Gastroesophageal sphincter (tissue), 4 donors: ENCODE measurements around the gene TMEM181. TPM values are rescaled to one million over a fixed set of nuclear protein-coding genes. Genes with fewer than 3 reads are reported as not detected.

ENCODE experiments used
- ATAC-seq: fragments of 150-250 bp; one replicate; pipeline ENCODE4 v1.9.1; 2016; ENCODE audit warnings: mild to moderate bottlenecking, moderate library complexity
- H3K27ac ChIP-seq, 4 donors: fragments of 200-600 bp; sonication (generic) in 3 of 4; 1 replicate in 3 of 4; 2 replicates in 1 of 4; pipeline ENCODE4 v1.5.1; 2016 to 2019
- H3K27me3 ChIP-seq: fragments of 200-600 bp; sonication (generic); one replicate; pipeline ENCODE4 v1.5.1; 2019
- H3K36me3 ChIP-seq, 2 donors: fragments of 200-600 bp; sonication (generic); one replicate each; pipeline ENCODE4 v1.5.1; 2019; ENCODE audit warnings: control low read depth in 1 of 2
- H3K4me1 ChIP-seq, 3 donors: fragments of 200-600 bp; sonication (generic); 1 replicate in 2 of 3; 2 replicates in 1 of 3; pipeline ENCODE4 v1.5.1; 2016 to 2019; ENCODE audit warnings: control low read depth in 2 of 3
- H3K4me3 ChIP-seq, 2 donors: fragments of 200-600 bp; sonication (generic); one replicate each; pipeline ENCODE4 v1.5.1; 2019; ENCODE audit warnings: mild to moderate bottlenecking in 1 of 2, moderate library complexity in 1 of 2
- H3K9me3 ChIP-seq, 3 donors: fragments of 200-600 bp; sonication (generic); one replicate each; pipeline ENCODE4 v1.5.1; 2017 to 2019; ENCODE audit warnings: control low read depth in 2 of 3
- EP300 ChIP-seq: sonication (generic); formaldehyde crosslinking; IDR thresholded peaks from one replicate; pipeline ENCODE4 v1.6.1; 2017; ENCODE audit warnings: antibody characterized with exemption, mild to moderate bottlenecking
- POLR2A ChIP-seq, 2 donors: fragments of 450-650 bp; IDR thresholded peaks; one replicate each; pipeline ENCODE4 v1.6.1; 2017; ENCODE audit warnings: antibody characterized with exemption in 2 of 2, mild to moderate bottlenecking in 2 of 2, moderate library complexity in 1 of 2
- POLR2AphosphoS5 ChIP-seq: sonication (generic); formaldehyde crosslinking; IDR thresholded peaks from one replicate; pipeline ENCODE4 v1.6.1; 2017; ENCODE audit warnings: antibody characterized with exemption
- WGBS, 2 donors: methylation state at CpG; one replicate each; pipeline ENCODE4 v1.1.5; 2018; ENCODE audit warnings: low coverage in 1 of 2; 5-methylcytosine and 5-hydroxymethylcytosine counted together
- total RNA-seq, 4 donors: library from RNA; depleted of rRNA; stranded (reverse); fragments of >200 nt; gene quantifications; one replicate each; pipeline ENCODE4 v1.1.0, GENCODE V29; 2016
- TF ChIP-seq, protein P1 (sequence below), 4 experiments: fragments of 200-600 bp in 2 of 4; fragments of 450-650 bp in 2 of 4; sonication (generic) in 1 of 4; IDR thresholded peaks; one replicate each; pipeline ENCODE4 v1.5.1; 2017 to 2019; ENCODE audit warnings: antibody characterized with exemption in 4 of 4, mild to moderate bottlenecking in 2 of 4, moderate library complexity in 2 of 4

Gene TMEM181
- total RNA-seq, 4 donors from 2014 or later, result 26.8 to 38.3 (median 29.3) TPM

GRCh38 chr6:158606935-158607334 is 47.0 kb downstream of the TMEM181 start:
- WGBS, 2 donors, result 92 to 95% methylated on average over 4 to 6 of the region's 7 CpGs
- Histone ChIP-seq H3K27me3 (no peaks in the 10 kb centered on the region), H3K4me3 (no peak overlapping the region), H3K9me3 (no peaks in the 10 kb centered on the region), H3K27ac (no peak overlapping the region), H3K4me1 (no peaks in the 10 kb centered on the region), H3K36me3 (peaks cover 0 to 74% of the 10 kb centered on the region in 2 donors)
- TF ChIP-seq POLR2A (IDR thresholded peaks at IDR 0.05) (no peak), EP300 (no peak), POLR2AphosphoS5 (no peak)
- TF ChIP-seq, protein P1, sequence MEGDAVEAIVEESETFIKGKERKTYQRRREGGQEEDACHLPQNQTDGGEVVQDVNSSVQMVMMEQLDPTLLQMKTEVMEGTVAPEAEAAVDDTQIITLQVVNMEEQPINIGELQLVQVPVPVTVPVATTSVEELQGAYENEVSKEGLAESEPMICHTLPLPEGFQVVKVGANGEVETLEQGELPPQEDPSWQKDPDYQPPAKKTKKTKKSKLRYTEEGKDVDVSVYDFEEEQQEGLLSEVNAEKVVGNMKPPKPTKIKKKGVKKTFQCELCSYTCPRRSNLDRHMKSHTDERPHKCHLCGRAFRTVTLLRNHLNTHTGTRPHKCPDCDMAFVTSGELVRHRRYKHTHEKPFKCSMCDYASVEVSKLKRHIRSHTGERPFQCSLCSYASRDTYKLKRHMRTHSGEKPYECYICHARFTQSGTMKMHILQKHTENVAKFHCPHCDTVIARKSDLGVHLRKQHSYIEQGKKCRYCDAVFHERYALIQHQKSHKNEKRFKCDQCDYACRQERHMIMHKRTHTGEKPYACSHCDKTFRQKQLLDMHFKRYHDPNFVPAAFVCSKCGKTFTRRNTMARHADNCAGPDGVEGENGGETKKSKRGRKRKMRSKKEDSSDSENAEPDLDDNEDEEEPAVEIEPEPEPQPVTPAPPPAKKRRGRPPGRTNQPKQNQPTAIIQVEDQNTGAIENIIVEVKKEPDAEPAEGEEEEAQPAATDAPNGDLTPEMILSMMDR (IDR thresholded peaks at IDR 0.05), result no peak
- ATAC-seq, result no peak

- Histone ChIP-seq H3K9me3 (no peaks in the 10 kb centered on the region), H3K27ac (no peak overlapping the region), H3K4me3 (no peak overlapping the region), H3K36me3 (peaks cover 0 to 79% of the 10 kb centered on the region in 2 donors), H3K27me3 (no peaks in the 10 kb centered on the region), H3K4me1 (no peaks in the 10 kb centered on the region)
- TF ChIP-seq, protein P1 (IDR thresholded peaks at IDR 0.05), result no peak
- TF ChIP-seq POLR2A (IDR thresholded peaks at IDR 0.05) (no peak), POLR2AphosphoS5 (no peak), EP300 (no peak)
- WGBS, 2 donors, result 60 to 100% methylated on average over 1 to 2 of the region's 14 CpGs
- no peak for ATAC-seq
Observed at GRCh38 chr6:158607411-158608170, 47.7 kb downstream of the TMEM181 start.

DNA sequence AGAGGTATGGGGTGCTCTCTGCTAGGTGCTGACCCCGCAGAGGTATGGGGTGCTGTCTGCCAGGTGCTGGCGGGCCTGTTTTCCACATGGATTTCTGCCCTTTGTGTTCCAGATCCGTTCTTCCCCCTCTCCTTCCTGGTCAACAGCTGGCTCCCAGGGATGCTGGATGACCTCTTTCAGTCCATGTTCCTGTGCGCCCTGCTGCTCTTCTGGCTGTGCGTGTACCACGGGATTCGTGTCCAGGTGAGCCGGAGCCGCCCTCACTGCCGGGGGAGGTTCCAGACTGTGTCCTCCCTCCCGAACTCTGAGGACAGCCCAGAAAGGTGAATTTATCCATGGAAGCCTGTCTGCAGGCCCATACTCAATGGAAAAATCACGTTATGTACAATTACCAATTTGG is 48.3 kb downstream of the TMEM181 start:
- H3K9me3 ChIP-seq, result no peaks in the 10 kb centered on the region
- no peaks in the 10 kb centered on the region for H3K4me1 ChIP-seq
- H3K4me3 ChIP-seq, result no peak overlapping the region
- TF ChIP-seq POLR2AphosphoS5 (no peak), EP300 (no peak), POLR2A (IDR thresholded peaks at IDR 0.05) (no peak)
- TF ChIP-seq, protein P1 (IDR thresholded peaks at IDR 0.05), result no peak
- no peak for ATAC-seq
- WGBS, 2 donors, result 60 to 69% methylated on average over 1 of the region's 12 CpGs
- no peak overlapping the region for H3K27ac ChIP-seq
- peaks cover 0 to 86% of the 10 kb centered on the region in 2 donors for H3K36me3 ChIP-seq
- H3K27me3 ChIP-seq, result no peaks in the 10 kb centered on the region

- H3K4me3 ChIP-seq, result no peak overlapping the region
- 90 to 95% methylated on average over 2 to 5 of the region's 13 CpGs for WGBS, 2 donors
- no peaks in the 10 kb centered on the region for H3K9me3 ChIP-seq
- no peaks in the 10 kb centered on the region for H3K4me1 ChIP-seq
- H3K27me3 ChIP-seq, result no peaks in the 10 kb centered on the region
- TF ChIP-seq POLR2A (IDR thresholded peaks at IDR 0.05), result no peak
- peaks cover 0 to 89% of the 10 kb centered on the region in 2 donors for H3K36me3 ChIP-seq
- no peak overlapping the region for H3K27ac ChIP-seq
- ATAC-seq, result no peak
Observed at GRCh38 chr6:158609455-158610155, 49.7 kb downstream of the TMEM181 start.

DNA sequence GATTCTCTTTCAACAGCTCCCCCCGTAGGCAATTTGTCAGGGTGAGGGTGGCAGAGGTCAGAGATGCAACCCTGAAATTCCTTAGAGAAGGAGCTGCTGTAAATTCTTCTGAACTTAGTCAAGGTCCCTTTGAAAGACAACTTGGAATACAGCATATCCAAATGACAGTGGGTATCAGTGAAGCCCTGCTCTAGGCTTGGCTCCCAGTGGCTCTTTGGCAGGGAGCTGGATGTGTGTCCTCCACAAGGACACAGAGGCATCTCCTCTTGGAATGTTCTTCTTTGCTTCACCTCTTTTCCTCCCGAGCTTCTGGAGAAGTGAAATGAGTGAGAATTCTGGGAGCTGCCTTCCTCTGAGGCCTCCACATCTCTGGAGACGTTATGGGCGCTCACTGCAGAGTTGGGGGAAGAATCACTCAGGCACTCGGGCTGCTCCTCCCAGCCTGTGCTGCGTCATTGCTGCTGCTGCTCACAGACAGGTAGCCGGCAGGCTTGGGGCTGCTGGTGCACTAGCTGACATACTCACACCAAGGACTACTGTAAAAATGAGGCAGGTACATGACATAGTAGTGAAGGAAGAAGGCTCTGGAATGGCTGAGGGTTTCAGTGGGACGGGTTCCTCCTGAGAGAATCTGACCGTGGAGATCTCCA is 50.6 kb downstream of the TMEM181 start:
- no peak for ATAC-seq
- Histone ChIP-seq H3K4me1 (no peaks in the 10 kb centered on the region), H3K9me3 (no peaks in the 10 kb centered on the region), H3K4me3 (no peak overlapping the region), H3K27ac (no peak overlapping the region), H3K36me3 (peaks cover 0 to 92% of the 10 kb centered on the region in 2 donors), H3K27me3 (no peaks in the 10 kb centered on the region)
- TF ChIP-seq EP300 (no peak), POLR2AphosphoS5 (no peak), POLR2A (IDR thresholded peaks at IDR 0.05) (no peak)
- TF ChIP-seq, protein P1 (IDR thresholded peaks at IDR 0.05), result no peak
- 70 to 88% methylated on average over 3 of the region's 9 CpGs for WGBS, 2 donors
